ENCODE measurements around the gene QPCT.
"Not testable (repeated sequence)": the region's sequence is repeated elsewhere in the genome, so short reads cannot be mapped to it uniquely, and the experiment has no call there.

The QPCT gene

GRCh38 chr2:37394796-37395555 is 50.5 kb downstream of the QPCT start:
- DNase-seq: no peak

- DNase-seq: no peak
These were observed 52.6 kb downstream of the QPCT start for GRCh38 chr2:37396890-37397565.

- DNase-seq: no peak
These were observed 54.6 kb downstream of the QPCT start for GRCh38 chr2:37398990-37399389.

GRCh38 chr2:37400041-37400440 is 55.6 kb downstream of the QPCT start:
- DNase-seq: no peak

- no peak for DNase-seq
These were observed 58.2 kb downstream of the QPCT start for GRCh38 chr2:37402636-37403035.

GRCh38 chr2:37405781-37406180 is 61.4 kb downstream of the QPCT start:
- no peak for DNase-seq

GRCh38 chr2:37412231-37412630 is 67.8 kb downstream of the QPCT start:
- DNase-seq: no peak

GRCh38 chr2:37413911-37414469 is 69.6 kb downstream of the QPCT start:
- not testable (repeated sequence) for DNase-seq

GRCh38 chr2:37414470-37414949 is 70.1 kb downstream of the QPCT start:
- DNase-seq: no peak

GRCh38 chr2:37415128-37415820 is 70.8 kb downstream of the QPCT start:
- no peak for DNase-seq

- no peak for DNase-seq
These were observed 72.9 kb downstream of the QPCT start for GRCh38 chr2:37417321-37417720.

- DNase-seq: no peak
These were observed 74.5 kb downstream of the QPCT start for GRCh38 chr2:37418956-37419355.

GRCh38 chr2:37421686-37422085 is 77.3 kb downstream of the QPCT start:
- DNase-seq: no peak

- DNase-seq: no peak
These were observed 78.4 kb downstream of the QPCT start for GRCh38 chr2:37422816-37423215.

All from CD4-positive, alpha-beta T cell treated with Interferon gamma for 1 hour (primary cell).